NOMO-1 (cell line): ENCODE results near the gene ZNF76.

Experiments used
- DNase-seq, 2 experiments: peaks; one replicate each; lab custom pipeline; 2025; ENCODE audit not compliant: unreplicated experiment in 2 of 2; lab: John Stamatoyannopoulos, UW

ZNF76 gene

GRCh38 chr6:35236223-35236622, 23.3 kb upstream of the ZNF76 start:
- DNase-seq = no peak

DNA sequence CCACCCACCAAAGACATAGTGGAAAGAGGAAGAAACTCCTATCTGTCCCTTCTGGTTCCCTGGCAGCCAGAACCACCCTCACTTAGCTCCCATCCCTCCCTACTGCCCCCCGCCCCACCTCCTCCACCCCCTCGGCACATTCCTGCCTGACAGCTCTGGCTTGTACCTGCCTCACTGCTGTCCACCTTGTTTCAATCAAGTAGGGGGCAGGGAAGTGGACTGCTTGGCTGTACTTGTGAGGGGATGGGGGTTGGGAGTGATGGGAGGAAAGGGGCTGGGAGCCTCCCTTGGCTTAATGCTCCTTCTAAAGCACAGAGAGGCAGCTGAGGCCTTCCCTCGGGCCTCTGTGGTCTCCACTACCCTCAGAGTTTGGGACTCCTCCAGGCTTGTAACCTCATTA, 22.1 kb upstream of the ZNF76 start:
- DNase-seq = no peak

- no peak for DNase-seq
Observed at GRCh38 chr6:35238843-35239289, 20.7 kb upstream of the ZNF76 start.

GRCh38 chr6:35239581-35239980, 20.0 kb upstream of the ZNF76 start:
- DNase-seq = no peak

- peak; percentile 28 to 44 for DNase-seq
Observed at GRCh38 chr6:35240838-35241801, 18.4 kb upstream of the ZNF76 start.

DNA sequence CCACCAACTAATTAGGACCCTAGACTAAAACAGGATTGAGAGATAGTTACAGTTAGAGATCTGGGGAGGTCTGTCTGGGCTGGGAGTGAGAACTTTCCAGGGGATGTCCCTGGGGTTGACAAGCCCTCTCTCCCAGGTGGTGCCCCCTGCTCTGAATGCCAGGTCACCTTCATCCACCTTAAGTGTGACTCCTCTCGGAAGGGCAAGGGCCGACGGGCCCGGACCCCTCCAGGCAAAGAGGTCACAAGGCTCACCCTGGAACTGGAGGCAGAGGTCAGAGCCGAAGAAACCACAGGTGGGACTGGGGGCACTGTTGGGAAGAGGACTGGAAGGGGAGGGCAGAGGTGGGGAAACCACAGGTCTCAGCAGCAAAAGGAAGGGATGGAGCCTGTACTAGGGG, 17.0 kb upstream of the ZNF76 start:
- DNase-seq = no peak

DNA sequence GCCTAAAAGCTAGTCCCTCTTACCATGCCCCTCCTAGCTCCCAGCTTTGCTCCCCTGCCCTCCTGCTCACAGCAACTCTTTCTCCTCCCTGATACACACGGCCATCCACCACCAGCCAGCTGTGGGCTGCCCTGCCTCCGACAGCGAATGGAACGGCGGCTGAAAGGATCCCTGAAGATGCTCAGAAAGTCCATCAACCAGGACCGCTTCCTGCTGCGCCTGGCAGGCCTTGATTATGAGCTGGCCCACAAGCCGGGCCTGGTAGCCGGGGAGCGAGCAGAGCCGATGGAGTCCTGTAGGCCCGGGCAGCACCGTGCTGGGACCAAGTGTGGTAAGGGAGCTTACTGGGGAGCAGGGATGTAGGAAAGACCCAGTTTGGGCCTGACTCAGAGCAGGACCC, 16.6 kb upstream of the ZNF76 start:
- no peak for DNase-seq

DNA sequence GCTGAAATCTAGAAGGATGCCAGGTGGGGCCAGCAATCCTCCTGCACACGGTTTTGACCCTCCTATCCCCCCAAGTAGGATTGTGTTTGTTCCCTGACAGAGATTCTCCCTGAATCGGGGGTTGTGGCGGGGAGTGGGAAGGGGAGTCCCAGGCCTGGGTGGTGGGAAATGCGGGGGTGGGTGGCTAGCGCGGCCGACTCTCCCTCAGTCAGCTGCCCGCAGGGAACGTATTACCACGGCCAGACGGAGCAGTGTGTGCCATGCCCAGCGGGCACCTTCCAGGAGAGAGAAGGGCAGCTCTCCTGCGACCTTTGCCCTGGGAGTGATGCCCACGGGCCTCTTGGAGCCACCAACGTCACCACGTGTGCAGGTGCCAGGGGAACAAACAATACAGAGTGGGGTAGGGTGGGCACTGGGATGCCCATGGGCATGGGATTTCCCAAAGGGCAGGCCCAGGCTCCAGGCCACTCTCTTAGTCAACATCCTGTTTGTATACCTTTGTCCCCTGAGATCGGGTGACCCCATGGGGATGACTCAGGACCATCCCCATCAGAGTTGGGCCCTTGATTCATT, 16.1 kb upstream of the ZNF76 start:
- DNase-seq = no peak

GRCh38 chr6:35244551-35244950, 15.0 kb upstream of the ZNF76 start:
- DNase-seq = no peak

- DNase-seq = no peak
Observed at GRCh38 chr6:35247642-35248231, 11.8 kb upstream of the ZNF76 start.

DNA sequence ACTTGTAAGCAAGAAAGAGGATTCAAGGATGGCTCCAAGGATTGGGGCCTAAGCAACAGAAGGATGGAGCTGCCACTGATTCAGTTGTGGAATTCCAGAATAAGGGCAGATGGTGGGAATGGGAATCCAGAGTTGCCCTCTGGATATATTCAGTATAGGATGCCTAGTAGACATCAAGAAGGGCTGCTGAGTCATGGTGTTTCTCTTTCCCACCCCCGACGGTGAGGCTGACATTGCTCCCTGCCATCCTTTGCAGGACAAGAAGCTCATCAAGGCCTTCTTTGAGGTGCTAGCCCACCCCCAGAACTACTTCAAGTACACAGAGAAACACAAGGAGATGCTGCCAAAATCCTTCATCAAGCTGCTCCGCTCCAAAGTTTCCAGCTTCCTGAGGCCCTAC, 11.2 kb upstream of the ZNF76 start:
- no peak for DNase-seq

GRCh38 chr6:35248965-35249364, 10.6 kb upstream of the ZNF76 start:
- DNase-seq = no peak

DNA sequence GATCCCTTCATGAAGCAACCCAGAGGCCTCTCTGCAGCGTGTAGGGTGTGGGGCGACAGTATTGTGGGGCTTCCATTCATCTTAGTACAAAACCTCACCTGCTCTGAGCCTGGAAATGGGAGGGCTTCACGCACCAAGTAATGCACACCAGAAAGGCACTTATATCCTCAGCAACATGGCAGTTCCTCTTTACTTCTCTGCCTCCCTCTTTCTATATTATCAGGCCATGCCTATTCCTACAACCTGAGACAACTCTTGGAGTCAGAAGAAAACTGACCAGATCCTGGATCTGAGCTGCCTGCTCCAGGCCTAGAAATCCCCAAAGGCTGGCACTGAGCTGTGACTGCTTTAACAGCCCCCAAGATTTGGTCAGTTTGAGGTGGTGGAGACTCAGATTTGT, 7.6 kb upstream of the ZNF76 start:
- no peak for DNase-seq

DNA sequence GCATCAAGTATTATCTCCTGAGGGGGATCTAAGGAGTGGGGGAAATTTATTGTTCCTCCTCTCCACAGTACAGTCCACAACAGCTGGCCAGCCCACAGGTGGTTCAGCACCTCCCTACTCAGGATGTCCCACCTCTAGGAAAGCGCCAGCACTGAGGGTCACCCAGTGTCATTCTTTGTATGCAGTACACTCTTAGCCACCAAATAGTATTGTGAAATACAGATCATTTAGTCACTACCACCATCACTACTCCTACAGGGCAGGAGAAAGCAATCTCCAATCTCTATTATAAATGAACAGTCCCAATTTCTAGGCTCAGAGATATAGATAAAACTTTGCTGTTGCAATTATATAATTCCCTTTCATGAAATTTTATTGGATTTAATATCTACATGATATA, 6.3 kb upstream of the ZNF76 start:
- DNase-seq = no peak

- no peak for DNase-seq
Observed at GRCh38 chr6:35258336-35258735, 1.2 kb upstream of the ZNF76 start.

DNA sequence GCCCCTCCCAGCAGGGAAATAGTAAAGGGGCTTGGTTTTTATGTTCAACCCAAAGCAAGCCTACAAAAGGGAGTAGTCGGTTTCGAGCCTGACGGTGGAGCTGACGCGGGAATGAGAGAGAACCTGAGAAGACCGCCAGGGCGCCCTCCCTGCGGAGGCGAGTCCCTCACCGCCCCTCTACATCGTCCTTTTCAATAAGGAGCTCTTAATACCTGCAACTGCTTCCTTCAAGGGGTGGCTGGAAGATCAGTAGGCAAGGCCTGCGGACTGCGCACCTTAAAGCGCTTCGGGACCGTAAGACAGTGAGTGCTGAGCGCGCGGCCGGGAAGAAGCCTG, 709 bp upstream of the ZNF76 start:
- DNase-seq = peak; percentile 32 to 57

GRCh38 chr6:35259948-35260590, 534 bp downstream of the ZNF76 start:
- peak; percentile 37 to 65 for DNase-seq

- DNase-seq = no peak
Observed at GRCh38 chr6:35260591-35261570, 1.3 kb downstream of the ZNF76 start.

- DNase-seq = no peak
Observed at GRCh38 chr6:35262596-35262995, 3.1 kb downstream of the ZNF76 start.

- no peak for DNase-seq
Observed at GRCh38 chr6:35264550-35265274, 5.2 kb downstream of the ZNF76 start.
